HEK293 (cell line): Measurements from ENCODE around the gene SH2D4B.

ENCODE experiments used
- CTCF ChIA-PET: fragments of 350-600 bp; formaldehyde crosslinking; extraction: SDS; loops from one replicate; lab custom pipeline; 2021; ENCODE audit warnings: antibody characterized with exemption; lab: Yijun Ruan, JAX
- POLR2A ChIA-PET: fragments of 300-600 bp; formaldehyde crosslinking; extraction: SDS; loops from one replicate; lab custom pipeline; 2020; ENCODE audit warnings: antibody characterized with exemption, inconsistent platforms; lab: Yijun Ruan, JAX
- H3K27ac ChIP-seq: fragments of 200-500 bp; sonication (Bioruptor generic); 2 replicates; pipeline ENCODE4 v1.5.1; 2014; ENCODE audit warnings: low read depth, low read length, control low read depth, inconsistent platforms; ENCODE audit errors: extremely low read depth
- H3K36me3 ChIP-seq, 2 experiments: fragments of 200-500 bp in 1 of 2; sonication (Bioruptor generic) in 1 of 2; 1 replicate in 1 of 2; 2 replicates in 1 of 2; pipeline ENCODE4 v1.5.1; 2014 to 2017; ENCODE audit warnings: inconsistent platforms in 2 of 2, low read length in 2 of 2; ENCODE audit not compliant: control insufficient read depth in 2 of 2, insufficient read depth in 1 of 2
- H3K4me1 ChIP-seq: fragments of 200-500 bp; sonication (Bioruptor generic); 2 replicates; pipeline ENCODE4 v1.5.1; 2014; ENCODE audit warnings: mild to moderate bottlenecking, low read length, inconsistent platforms; ENCODE audit not compliant: control insufficient read depth, insufficient read depth
- H3K4me3 ChIP-seq: 2 replicates; pipeline ENCODE4 v1.5.1; 2011; ENCODE audit warnings: low read depth, mild to moderate bottlenecking, control low read depth, low read length, moderate library complexity
- H3K9me3 ChIP-seq: fragments of 200-500 bp; sonication (Bioruptor generic); 2 replicates; pipeline ENCODE4 v1.5.1; 2014; ENCODE audit warnings: low read depth, low read length, inconsistent platforms; ENCODE audit not compliant: control insufficient read depth, insufficient read depth
- KLF10 ChIP-seq: fragments of 450-650 bp; IDR thresholded peaks from 2 replicates; pipeline ENCODE4 v1.5.1; 2018; ENCODE audit warnings: missing biosample characterization, mild to moderate bottlenecking, missing genetic modification characterization
- ZNF175 ChIP-seq: fragments of 450-650 bp; formaldehyde crosslinking; IDR thresholded peaks from 2 replicates; pipeline ENCODE4 v1.5.1; 2016; ENCODE audit warnings: missing biosample characterization, missing genetic modification characterization
- ZNF324 ChIP-seq: fragments of 450-650 bp; formaldehyde crosslinking; IDR thresholded peaks from 2 replicates; pipeline ENCODE4 v1.5.1; 2016; ENCODE audit warnings: missing biosample characterization, missing genetic modification characterization
- ZNF341 ChIP-seq: fragments of 450-650 bp; formaldehyde crosslinking; IDR thresholded peaks from 2 replicates; pipeline ENCODE4; 2016; ENCODE audit warnings: low read depth, missing biosample characterization, missing genetic modification characterization
- ZNF391 ChIP-seq: fragments of 450-650 bp; formaldehyde crosslinking; IDR thresholded peaks from 2 replicates; pipeline ENCODE4 v1.5.1; 2016; ENCODE audit warnings: low read depth, missing biosample characterization, missing genetic modification characterization, borderline replicate concordance
- ZNF585B ChIP-seq: fragments of 450-650 bp; formaldehyde crosslinking; IDR thresholded peaks from 2 replicates; pipeline ENCODE4 v1.5.1; 2016; ENCODE audit warnings: missing biosample characterization, missing genetic modification characterization
- ZNF596 ChIP-seq: fragments of 450-650 bp; IDR thresholded peaks from 2 replicates; pipeline ENCODE4 v1.5.0; 2018; ENCODE audit warnings: missing biosample characterization, mild to moderate bottlenecking, missing genetic modification characterization, moderate library complexity
- ZNF768 ChIP-seq: fragments of 450-650 bp; formaldehyde crosslinking; IDR thresholded peaks from 2 replicates; pipeline ENCODE4 v1.5.1; 2018; ENCODE audit warnings: missing biosample characterization, mild to moderate bottlenecking, missing genetic modification characterization
- TF ChIP-seq, protein P1 (sequence below): fragments of 450-650 bp; formaldehyde crosslinking; IDR thresholded peaks from 2 replicates; pipeline ENCODE4 v1.5.1; 2016; ENCODE audit warnings: missing biosample characterization, missing genetic modification characterization
- TF ChIP-seq, protein P2 (sequence below): fragments of 450-650 bp; formaldehyde crosslinking; IDR thresholded peaks from 2 replicates; pipeline ENCODE4 v1.5.1; 2016; ENCODE audit warnings: missing biosample characterization, missing genetic modification characterization
- TF ChIP-seq, protein P3 (sequence below): fragments of 450-650 bp; formaldehyde crosslinking; IDR thresholded peaks from 2 replicates; pipeline ENCODE4 v1.5.1; 2017; ENCODE audit warnings: missing biosample characterization, missing genetic modification characterization
- TF ChIP-seq, protein P4 (sequence below): fragments of 450-650 bp; formaldehyde crosslinking; IDR thresholded peaks from 2 replicates; pipeline ENCODE4; 2016; ENCODE audit warnings: missing biosample characterization, missing genetic modification characterization
- TF ChIP-seq, protein P5 (sequence below): fragments of 450-650 bp; formaldehyde crosslinking; optimal IDR thresholded peaks from 2 replicates; pipeline ENCODE3; 2016; ENCODE audit warnings: missing biosample characterization, mild to moderate bottlenecking, missing genetic modification characterization

The SH2D4B gene

DNA sequence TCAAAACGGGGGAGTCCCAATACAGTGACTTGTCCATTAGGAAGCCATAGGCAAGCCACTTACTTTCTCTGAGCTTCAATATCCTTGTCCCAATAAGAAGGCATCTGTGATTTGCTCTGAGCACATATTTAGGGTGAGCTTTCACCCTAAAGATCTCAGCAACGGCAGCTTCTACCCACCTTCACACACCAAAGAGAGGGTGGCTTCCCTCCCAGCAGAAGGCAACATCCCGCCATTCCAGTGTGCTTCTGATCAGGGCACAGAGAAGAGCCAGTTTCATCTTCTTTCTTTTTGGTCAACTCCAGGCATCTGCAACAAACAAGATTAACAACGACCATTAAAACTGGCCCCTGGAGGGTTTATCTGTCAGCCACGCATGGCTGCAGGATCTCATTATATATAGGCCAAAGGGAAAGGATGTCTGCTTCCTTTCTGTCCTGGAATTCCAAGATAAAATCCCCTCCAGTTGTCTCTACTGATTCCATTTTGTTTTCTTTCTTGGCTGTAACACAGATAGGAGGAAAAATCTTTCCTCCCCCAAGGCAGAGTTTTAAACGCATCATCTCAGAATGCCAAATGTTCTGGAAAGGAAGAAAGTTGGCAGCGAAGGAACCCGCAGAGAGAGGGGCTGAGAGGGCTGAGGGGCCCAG lies 491 bp upstream of the SH2D4B start (continued):
- TF ChIP-seq, protein P1, sequence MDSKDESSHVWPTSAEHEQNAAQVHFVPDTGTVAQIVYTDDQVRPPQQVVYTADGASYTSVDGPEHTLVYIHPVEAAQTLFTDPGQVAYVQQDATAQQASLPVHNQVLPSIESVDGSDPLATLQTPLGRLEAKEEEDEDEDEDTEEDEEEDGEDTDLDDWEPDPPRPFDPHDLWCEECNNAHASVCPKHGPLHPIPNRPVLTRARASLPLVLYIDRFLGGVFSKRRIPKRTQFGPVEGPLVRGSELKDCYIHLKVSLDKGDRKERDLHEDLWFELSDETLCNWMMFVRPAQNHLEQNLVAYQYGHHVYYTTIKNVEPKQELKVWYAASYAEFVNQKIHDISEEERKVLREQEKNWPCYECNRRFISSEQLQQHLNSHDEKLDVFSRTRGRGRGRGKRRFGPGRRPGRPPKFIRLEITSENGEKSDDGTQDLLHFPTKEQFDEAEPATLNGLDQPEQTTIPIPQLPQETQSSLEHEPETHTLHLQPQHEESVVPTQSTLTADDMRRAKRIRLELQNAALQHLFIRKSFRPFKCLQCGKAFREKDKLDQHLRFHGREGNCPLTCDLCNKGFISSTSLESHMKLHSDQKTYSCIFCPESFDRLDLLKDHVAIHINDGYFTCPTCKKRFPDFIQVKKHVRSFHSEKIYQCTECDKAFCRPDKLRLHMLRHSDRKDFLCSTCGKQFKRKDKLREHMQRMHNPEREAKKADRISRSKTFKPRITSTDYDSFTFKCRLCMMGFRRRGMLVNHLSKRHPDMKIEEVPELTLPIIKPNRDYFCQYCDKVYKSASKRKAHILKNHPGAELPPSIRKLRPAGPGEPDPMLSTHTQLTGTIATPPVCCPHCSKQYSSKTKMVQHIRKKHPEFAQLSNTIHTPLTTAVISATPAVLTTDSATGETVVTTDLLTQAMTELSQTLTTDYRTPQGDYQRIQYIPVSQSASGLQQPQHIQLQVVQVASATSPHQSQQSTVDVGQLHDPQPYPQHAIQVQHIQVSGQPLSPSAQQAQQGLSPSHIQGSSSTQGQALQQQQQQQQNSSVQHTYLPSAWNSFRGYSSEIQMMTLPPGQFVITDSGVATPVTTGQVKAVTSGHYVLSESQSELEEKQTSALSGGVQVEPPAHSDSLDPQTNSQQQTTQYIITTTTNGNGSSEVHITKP (tag by site-specific recombination) = no peak
- TF ChIP-seq, protein P2, sequence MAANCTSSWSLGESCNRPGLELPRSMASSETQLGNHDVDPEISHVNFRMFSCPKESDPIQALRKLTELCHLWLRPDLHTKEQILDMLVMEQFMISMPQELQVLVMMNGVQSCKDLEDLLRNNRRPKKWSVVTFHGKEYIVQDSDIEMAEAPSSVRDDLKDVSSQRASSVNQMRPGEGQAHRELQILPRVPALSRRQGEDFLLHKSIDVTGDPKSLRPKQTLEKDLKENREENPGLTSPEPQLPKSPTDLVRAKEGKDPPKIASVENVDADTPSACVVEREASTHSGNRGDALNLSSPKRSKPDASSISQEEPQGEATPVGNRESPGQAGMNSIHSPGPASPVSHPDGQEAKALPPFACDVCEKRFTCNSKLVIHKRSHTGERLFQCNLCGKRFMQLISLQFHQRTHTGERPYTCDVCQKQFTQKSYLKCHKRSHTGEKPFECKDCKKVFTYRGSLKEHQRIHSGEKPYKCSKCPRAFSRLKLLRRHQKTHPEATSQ (tag by site-specific recombination) = no peak
- TF ChIP-seq, protein P3, sequence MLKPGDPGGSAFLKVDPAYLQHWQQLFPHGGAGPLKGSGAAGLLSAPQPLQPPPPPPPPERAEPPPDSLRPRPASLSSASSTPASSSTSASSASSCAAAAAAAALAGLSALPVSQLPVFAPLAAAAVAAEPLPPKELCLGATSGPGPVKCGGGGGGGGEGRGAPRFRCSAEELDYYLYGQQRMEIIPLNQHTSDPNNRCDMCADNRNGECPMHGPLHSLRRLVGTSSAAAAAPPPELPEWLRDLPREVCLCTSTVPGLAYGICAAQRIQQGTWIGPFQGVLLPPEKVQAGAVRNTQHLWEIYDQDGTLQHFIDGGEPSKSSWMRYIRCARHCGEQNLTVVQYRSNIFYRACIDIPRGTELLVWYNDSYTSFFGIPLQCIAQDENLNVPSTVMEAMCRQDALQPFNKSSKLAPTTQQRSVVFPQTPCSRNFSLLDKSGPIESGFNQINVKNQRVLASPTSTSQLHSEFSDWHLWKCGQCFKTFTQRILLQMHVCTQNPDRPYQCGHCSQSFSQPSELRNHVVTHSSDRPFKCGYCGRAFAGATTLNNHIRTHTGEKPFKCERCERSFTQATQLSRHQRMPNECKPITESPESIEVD (tag by site-specific recombination) = no peak
- TF ChIP-seq ZNF585B (tag by site-specific recombination) (no peak), ZNF596 (no peak), ZNF391 (tag by site-specific recombination) (no peak), ZNF768 (tag by site-specific recombination) (no peak), ZNF324 (tag by site-specific recombination) (no peak), KLF10 (tag by site-specific recombination) (no peak)
- TF ChIP-seq, protein P4, sequence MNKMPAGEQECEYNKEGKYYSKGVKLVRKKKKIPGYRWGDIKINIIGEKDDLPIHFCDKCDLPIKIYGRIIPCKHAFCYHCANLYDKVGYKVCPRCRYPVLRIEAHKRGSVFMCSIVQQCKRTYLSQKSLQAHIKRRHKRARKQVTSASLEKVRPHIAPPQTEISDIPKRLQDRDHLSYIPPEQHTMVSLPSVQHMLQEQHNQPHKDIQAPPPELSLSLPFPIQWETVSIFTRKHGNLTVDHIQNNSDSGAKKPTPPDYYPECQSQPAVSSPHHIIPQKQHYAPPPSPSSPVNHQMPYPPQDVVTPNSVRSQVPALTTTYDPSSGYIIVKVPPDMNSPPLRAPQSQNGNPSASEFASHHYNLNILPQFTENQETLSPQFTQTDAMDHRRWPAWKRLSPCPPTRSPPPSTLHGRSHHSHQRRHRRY (tag by site-specific recombination) = no peak
- TF ChIP-seq, protein P5, sequence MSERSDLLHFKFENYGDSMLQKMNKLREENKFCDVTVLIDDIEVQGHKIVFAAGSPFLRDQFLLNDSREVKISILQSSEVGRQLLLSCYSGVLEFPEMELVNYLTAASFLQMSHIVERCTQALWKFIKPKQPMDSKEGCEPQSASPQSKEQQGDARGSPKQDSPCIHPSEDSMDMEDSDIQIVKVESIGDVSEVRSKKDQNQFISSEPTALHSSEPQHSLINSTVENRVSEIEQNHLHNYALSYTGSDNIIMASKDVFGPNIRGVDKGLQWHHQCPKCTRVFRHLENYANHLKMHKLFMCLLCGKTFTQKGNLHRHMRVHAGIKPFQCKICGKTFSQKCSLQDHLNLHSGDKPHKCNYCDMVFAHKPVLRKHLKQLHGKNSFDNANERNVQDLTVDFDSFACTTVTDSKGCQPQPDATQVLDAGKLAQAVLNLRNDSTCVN = no peak

DNA sequence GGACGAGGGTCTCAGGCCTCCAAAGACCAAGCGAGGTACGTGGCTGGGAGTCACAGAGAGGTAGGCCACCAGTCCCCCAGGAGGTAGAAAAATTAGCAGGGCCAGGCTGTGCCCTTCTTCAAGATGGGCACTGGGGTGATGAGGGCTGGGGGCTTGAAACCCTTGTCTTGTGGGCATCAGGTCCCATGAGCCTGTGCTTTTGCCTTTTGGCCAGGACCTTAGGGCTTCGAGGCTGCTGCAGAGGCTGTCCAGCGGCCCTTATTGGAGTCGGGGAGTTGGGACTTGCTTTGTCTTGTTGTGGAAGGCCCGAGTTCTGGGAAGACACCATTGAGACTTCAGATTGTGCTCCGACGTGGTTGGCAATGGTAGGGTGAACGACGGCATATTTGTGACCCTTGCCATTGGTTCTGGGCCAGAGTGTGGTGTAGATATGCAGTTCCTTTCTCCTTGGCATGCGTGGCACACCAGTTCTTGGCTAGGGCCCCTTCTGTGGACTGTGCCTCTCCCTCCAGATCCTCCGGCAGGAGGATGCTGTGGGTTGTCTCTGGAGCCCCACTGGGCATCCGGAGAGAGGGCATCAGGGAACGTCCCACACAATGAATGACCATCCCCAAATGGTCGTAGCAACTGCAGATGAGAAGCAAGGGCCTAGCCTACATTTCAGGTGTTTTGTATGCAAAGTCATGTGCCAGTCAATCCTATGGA lies 931 bp downstream of the SH2D4B start:
- Histone ChIP-seq H3K9me3 (no peaks in the 10 kb centered on the region), H3K27ac (no peak overlapping the region), H3K36me3 (no peaks in the 10 kb centered on the region), H3K4me1 (no peaks in the 10 kb centered on the region), H3K4me3 (no peak overlapping the region)
- ChIA-PET POLR2A (no interaction called here), CTCF (interaction anchor here (0.6 kb wide), 1 partner anchor 131 kb away, joined by 3 read pairs; the partner anchor contains the start of gene PRXL2A)
- TF ChIP-seq ZNF175 (tag by site-specific recombination) (no peak), ZNF341 (tag by site-specific recombination) (no peak)
